HCT116 (cell line): ENCODE measurements around the gene GPR83. TPM values are rescaled to one million over a fixed set of nuclear protein-coding genes. Genes with fewer than 3 reads are reported as not detected.

Experiments
- ATAC-seq: fragments of 200-7000 bp; cut with Tn5 transposase; 2 replicates; pipeline ENCODE4 v1.9.1; 2020; ENCODE audit warnings: mild to moderate bottlenecking, moderate library complexity
- BruUV-seq: library from RNA; stranded (reverse); fragments of 400-500 nt; replicated peaks from 2 replicates; lab custom pipeline; 2021; lab: Mats Ljungman, UMichigan
- CTCF ChIA-PET: fragments of 300-600 bp; sonication (Branson Sonifier 250); formaldehyde crosslinking; loops from one replicate; lab custom pipeline; 2021; ENCODE audit warnings: antibody characterized with exemption; lab: Charles Lee
- POLR2A ChIA-PET: fragments of 300-600, 350-600 bp; sonication (Branson Sonifier 250); formaldehyde crosslinking; loops from one replicate; lab custom pipeline; 2021; ENCODE audit warnings: antibody characterized with exemption; lab: Charles Lee
- RAD21 ChIA-PET, 2 experiments: fragments of 300-600 bp; sonication (Branson Sonifier 250); formaldehyde crosslinking; loops; one replicate each; lab custom pipeline; 2023; ENCODE audit warnings: low total read pairs in 2 of 2; ENCODE audit not compliant: uncharacterized antibody in 2 of 2, unreplicated experiment in 2 of 2, low non-redundant PET in 1 of 2; lab: Charles Lee
- DNase-seq: peaks from one replicate; pipeline ENCODE4 v3.0.0-alpha.2; 2010; ENCODE audit warnings: low read depth, low spot score
- H2AFZ ChIP-seq: fragments of 200-600 bp; shearing (Covaris generic), sonication (generic); 2 replicates; pipeline ENCODE4 v1.6.1; 2017; ENCODE audit warnings: low read depth, mixed run types, mixed read lengths, antibody characterized with exemption, low read length; ENCODE audit not compliant: poor library complexity, severe bottlenecking
- H3K27ac ChIP-seq: 2 replicates; pipeline ENCODE4 v1.5.1; 2012; ENCODE audit warnings: low read depth, low read length
- H3K27me3 ChIP-seq: fragments of 200-600 bp; sonication (generic); 2 replicates; pipeline ENCODE4 v1.6.1; 2016; ENCODE audit warnings: mixed run types, low read length, mixed read lengths; ENCODE audit not compliant: insufficient read depth
- H3K36me3 ChIP-seq, 2 experiments: fragments of 200-500 bp in 1 of 2; fragments of 200-600 bp in 1 of 2; sonication (Bioruptor generic) in 1 of 2; sonication (generic) in 1 of 2; 2 replicates each; pipeline versions ENCODE4 v1.5.1 to v1.6.1; 2014 to 2016; ENCODE audit warnings: low read length in 2 of 2, inconsistent platforms in 1 of 2, mixed read lengths in 1 of 2, mixed run types in 1 of 2; ENCODE audit not compliant: insufficient read depth in 2 of 2, control insufficient read depth in 1 of 2
- H3K4me1 ChIP-seq, 2 experiments: fragments of 200-600 bp in 1 of 2; sonication (generic) in 1 of 2; 2 replicates each; pipeline versions ENCODE4 v1.5.1 to v1.6.1; 2012 to 2017; ENCODE audit warnings: low read length in 2 of 2, inconsistent platforms in 1 of 2, mild to moderate bottlenecking in 1 of 2, mixed read lengths in 1 of 2, mixed run types in 1 of 2, moderate library complexity in 1 of 2; ENCODE audit not compliant: insufficient read depth in 2 of 2, control insufficient read depth in 1 of 2
- H3K4me2 ChIP-seq: fragments of 200-600 bp; sonication (generic); 2 replicates; pipeline ENCODE4 v1.6.1; 2017; ENCODE audit warnings: mixed run types, low read length, mixed read lengths
- H3K4me3 ChIP-seq, 2 experiments: fragments of 200-600 bp in 1 of 2; sonication (generic) in 1 of 2; replicated peaks in 1 of 2; 2 replicates each; pipeline ENCODE4 v1.5.1; 2011 to 2016; ENCODE audit warnings: low read length in 2 of 2, control low read depth in 1 of 2, low read depth in 1 of 2, mild to moderate bottlenecking in 1 of 2, mixed read lengths in 1 of 2, mixed run types in 1 of 2
- H3K79me2 ChIP-seq: fragments of 200-600 bp; sonication (generic); 2 replicates; pipeline ENCODE4 v1.6.1; 2017; ENCODE audit warnings: mild to moderate bottlenecking, mixed run types, low read length, moderate library complexity, mixed read lengths; ENCODE audit not compliant: insufficient read depth
- H3K9ac ChIP-seq: fragments of 200-600 bp; sonication (generic); 2 replicates; pipeline ENCODE4 v1.6.1; 2016; ENCODE audit warnings: low read length, mixed read lengths
- H3K9me2 ChIP-seq: fragments of 200-600 bp; sonication (generic), shearing (Covaris generic); 2 replicates; pipeline ENCODE4 v1.6.1; 2017; ENCODE audit warnings: mixed run types, mild to moderate bottlenecking, moderate library complexity; ENCODE audit not compliant: insufficient read depth
- H3K9me3 ChIP-seq, 2 experiments: fragments of 200-500 bp in 1 of 2; fragments of 200-600 bp in 1 of 2; sonication (Bioruptor generic) in 1 of 2; sonication (generic) in 1 of 2; 2 replicates each; pipeline ENCODE4 v1.6.1; 2014 to 2017; ENCODE audit warnings: low read length in 2 of 2, mixed read lengths in 2 of 2, inconsistent platforms in 1 of 2, low read depth in 1 of 2, mild to moderate bottlenecking in 1 of 2, mixed run types in 1 of 2, moderate library complexity in 1 of 2; ENCODE audit not compliant: control insufficient read depth in 1 of 2, insufficient read depth in 1 of 2
- H4K20me1 ChIP-seq: fragments of 200-600 bp; sonication (generic), shearing (Covaris generic); 2 replicates; pipeline ENCODE4 v1.6.1; 2017; ENCODE audit warnings: mixed run types, mild to moderate bottlenecking, moderate library complexity; ENCODE audit not compliant: insufficient read depth
- CBX3 ChIP-seq: IDR thresholded peaks from 2 replicates; pipeline ENCODE4 v1.6.1; 2012; ENCODE audit warnings: low read depth
- CEBPB ChIP-seq: IDR thresholded peaks from 2 replicates; pipeline ENCODE4 v1.6.1; 2012; ENCODE audit warnings: low read depth
- EZH2 ChIP-seq: fragments of 200-600 bp; sonication (generic); IDR thresholded peaks from 2 replicates; pipeline ENCODE4 v1.6.1; 2017; ENCODE audit warnings: antibody characterized with exemption, mixed run types
- FOSL1 ChIP-seq: IDR thresholded peaks from 2 replicates; pipeline ENCODE4 v1.6.1; 2012; ENCODE audit warnings: low read depth
- JUND ChIP-seq: IDR thresholded peaks from 2 replicates; pipeline ENCODE4 v1.6.1; 2012
- POLR2A ChIP-seq: IDR thresholded peaks from 2 replicates; pipeline ENCODE4 v1.7.0; 2011; ENCODE audit warnings: borderline replicate concordance; ENCODE audit not compliant: insufficient read depth, insufficient read length; ENCODE audit errors: extremely low read depth
- POLR2AphosphoS5 ChIP-seq: IDR thresholded peaks from 2 replicates; pipeline ENCODE4 v1.6.1; 2011; ENCODE audit warnings: mild to moderate bottlenecking, low read depth, low read length, moderate library complexity
- RAD21 ChIP-seq: IDR thresholded peaks from 2 replicates; pipeline ENCODE4 v1.6.1; 2012; ENCODE audit warnings: low read depth, mild to moderate bottlenecking
- SP1 ChIP-seq: IDR thresholded peaks from 2 replicates; pipeline ENCODE4 v1.6.1; 2012; ENCODE audit warnings: low read depth
- YY1 ChIP-seq: IDR thresholded peaks from 2 replicates; pipeline ENCODE4 v1.6.1; 2011; ENCODE audit warnings: low read length, low read depth, moderate library complexity, mild to moderate bottlenecking; ENCODE audit not compliant: insufficient replicate concordance; ENCODE audit errors: extremely low read depth
- ZFX ChIP-seq: fragments of 450-650 bp; IDR thresholded peaks from 2 replicates; pipeline ENCODE4 v1.6.1; 2017
- ZNF274 ChIP-seq: fragments of 200-500 bp; sonication (Bioruptor generic); IDR thresholded peaks from 2 replicates; pipeline ENCODE4 v1.6.1; 2014; ENCODE audit warnings: mild to moderate bottlenecking, low read depth, low read length, inconsistent platforms
- intact Hi-C: fragments of 100-400 bp; cut with micrococcal nuclease; formaldehyde crosslinking; loops from 2 replicates; pipeline ENCODE4 v1.10.0; 2022
- total RNA-seq: library from RNA; stranded (reverse); gene quantifications from one replicate; pipeline ENCODE4 v1.2.1, GENCODE V29; 2021; ENCODE audit not compliant: unreplicated experiment
- TF ChIP-seq, protein P1 (sequence below): IDR thresholded peaks from 2 replicates; pipeline ENCODE4 v1.6.1; 2011; ENCODE audit warnings: mild to moderate bottlenecking, low read length, moderate library complexity; ENCODE audit not compliant: insufficient replicate concordance; ENCODE audit errors: extremely low read depth
- TF ChIP-seq, protein P2 (sequence below): IDR thresholded peaks from 2 replicates; pipeline ENCODE4 v1.6.1; 2012; ENCODE audit warnings: low read depth
- TF ChIP-seq, protein P3 (sequence below): IDR thresholded peaks from 2 replicates; pipeline ENCODE4 v1.6.1; 2012

Gene GPR83
- total RNA-seq, 1 experiment from 2014 or later: 0.39 TPM

DNA sequence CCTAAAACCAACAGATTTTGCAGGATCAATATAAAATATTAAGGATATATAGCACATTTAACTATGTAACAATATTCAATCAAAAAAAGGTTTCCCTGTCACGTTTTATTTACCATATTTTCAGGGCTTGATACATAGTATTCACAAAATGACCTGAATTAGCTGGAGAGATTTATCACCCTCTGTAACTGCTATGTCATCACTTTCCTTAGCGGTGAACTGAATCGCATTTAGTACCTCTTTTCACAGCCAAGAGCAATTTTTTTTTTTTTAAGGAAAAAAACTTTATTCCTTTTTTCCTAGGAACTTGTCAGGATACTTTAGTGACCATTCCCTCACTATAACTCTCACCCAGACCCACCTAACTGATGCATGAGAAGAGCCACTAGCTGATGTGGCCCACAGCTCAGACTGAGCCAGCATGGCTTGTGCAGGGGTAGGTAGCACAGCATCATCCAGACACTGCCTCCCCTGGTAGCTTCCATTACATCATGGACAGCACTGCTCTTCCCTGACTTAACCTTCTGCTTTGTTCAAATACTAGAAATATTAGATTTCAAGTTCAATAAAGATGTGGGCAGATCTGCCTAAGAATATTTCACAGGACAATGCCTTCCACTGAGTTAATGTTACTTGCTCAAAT lies 17.0 kb upstream of the GPR83 start:
- Histone ChIP-seq H3K27ac (no peak overlapping the region), H3K9me2 (no peaks in the 10 kb centered on the region), H3K27me3 (no peaks in the 10 kb centered on the region), H2AFZ (no peak overlapping the region), H3K4me3 (no peak overlapping the region), H4K20me1 (no peaks in the 10 kb centered on the region), H3K9ac (no peak overlapping the region), H3K4me2 (no peak overlapping the region)
- TF ChIP-seq ZNF274 (no peak), RAD21 (no peak), POLR2AphosphoS5 (no peak), ZFX (no peak), FOSL1 (no peak), CBX3 (no peak), CEBPB (no peak), EZH2 (no peak), YY1 (no peak), POLR2A (no peak), SP1 (no peak), JUND (no peak)
- TF ChIP-seq, protein P1, sequence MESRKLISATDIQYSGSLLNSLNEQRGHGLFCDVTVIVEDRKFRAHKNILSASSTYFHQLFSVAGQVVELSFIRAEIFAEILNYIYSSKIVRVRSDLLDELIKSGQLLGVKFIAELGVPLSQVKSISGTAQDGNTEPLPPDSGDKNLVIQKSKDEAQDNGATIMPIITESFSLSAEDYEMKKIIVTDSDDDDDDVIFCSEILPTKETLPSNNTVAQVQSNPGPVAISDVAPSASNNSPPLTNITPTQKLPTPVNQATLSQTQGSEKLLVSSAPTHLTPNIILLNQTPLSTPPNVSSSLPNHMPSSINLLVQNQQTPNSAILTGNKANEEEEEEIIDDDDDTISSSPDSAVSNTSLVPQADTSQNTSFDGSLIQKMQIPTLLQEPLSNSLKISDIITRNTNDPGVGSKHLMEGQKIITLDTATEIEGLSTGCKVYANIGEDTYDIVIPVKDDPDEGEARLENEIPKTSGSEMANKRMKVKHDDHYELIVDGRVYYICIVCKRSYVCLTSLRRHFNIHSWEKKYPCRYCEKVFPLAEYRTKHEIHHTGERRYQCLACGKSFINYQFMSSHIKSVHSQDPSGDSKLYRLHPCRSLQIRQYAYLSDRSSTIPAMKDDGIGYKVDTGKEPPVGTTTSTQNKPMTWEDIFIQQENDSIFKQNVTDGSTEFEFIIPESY: no peak
- TF ChIP-seq, protein P2, sequence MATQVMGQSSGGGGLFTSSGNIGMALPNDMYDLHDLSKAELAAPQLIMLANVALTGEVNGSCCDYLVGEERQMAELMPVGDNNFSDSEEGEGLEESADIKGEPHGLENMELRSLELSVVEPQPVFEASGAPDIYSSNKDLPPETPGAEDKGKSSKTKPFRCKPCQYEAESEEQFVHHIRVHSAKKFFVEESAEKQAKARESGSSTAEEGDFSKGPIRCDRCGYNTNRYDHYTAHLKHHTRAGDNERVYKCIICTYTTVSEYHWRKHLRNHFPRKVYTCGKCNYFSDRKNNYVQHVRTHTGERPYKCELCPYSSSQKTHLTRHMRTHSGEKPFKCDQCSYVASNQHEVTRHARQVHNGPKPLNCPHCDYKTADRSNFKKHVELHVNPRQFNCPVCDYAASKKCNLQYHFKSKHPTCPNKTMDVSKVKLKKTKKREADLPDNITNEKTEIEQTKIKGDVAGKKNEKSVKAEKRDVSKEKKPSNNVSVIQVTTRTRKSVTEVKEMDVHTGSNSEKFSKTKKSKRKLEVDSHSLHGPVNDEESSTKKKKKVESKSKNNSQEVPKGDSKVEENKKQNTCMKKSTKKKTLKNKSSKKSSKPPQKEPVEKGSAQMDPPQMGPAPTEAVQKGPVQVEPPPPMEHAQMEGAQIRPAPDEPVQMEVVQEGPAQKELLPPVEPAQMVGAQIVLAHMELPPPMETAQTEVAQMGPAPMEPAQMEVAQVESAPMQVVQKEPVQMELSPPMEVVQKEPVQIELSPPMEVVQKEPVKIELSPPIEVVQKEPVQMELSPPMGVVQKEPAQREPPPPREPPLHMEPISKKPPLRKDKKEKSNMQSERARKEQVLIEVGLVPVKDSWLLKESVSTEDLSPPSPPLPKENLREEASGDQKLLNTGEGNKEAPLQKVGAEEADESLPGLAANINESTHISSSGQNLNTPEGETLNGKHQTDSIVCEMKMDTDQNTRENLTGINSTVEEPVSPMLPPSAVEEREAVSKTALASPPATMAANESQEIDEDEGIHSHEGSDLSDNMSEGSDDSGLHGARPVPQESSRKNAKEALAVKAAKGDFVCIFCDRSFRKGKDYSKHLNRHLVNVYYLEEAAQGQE: no peak
- TF ChIP-seq, protein P3, sequence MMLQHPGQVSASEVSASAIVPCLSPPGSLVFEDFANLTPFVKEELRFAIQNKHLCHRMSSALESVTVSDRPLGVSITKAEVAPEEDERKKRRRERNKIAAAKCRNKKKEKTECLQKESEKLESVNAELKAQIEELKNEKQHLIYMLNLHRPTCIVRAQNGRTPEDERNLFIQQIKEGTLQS: no peak
- TF ChIP-seq, all 23 proteins: peak for 0
- POLR2A ChIA-PET: no interaction called here
- Histone ChIP-seq H3K36me3 (peaks cover 0 to 3% of the 10 kb centered on the region in 2 experiments; a peak in 1 of 4 replicates), H3K4me1 (no peaks in the 10 kb centered on the region), H3K79me2 (no peaks in the 10 kb centered on the region), H3K9me3 (no peaks in the 10 kb centered on the region)
- CTCF ChIA-PET: interaction anchor here (1.7 kb wide), 1 partner anchor 234 kb away, joined by 6 read pairs; no protein-coding TSS in a partner anchor
- no TSS peak for BruUV-seq
- intact Hi-C loops: no loop called here
- RAD21 ChIA-PET: no interaction called here
- ATAC-seq (peak; percentile 61), DNase-seq (no peak)
